ENCODE measurements around the gene ZSWIM5. TPM values are rescaled to one million over a fixed set of nuclear protein-coding genes. Genes with fewer than 3 reads are reported as not detected.
A peak's percentile ranks its signal among the peaks of the same experiment; 100 is the strongest.

Gene ZSWIM5
- total RNA-seq, 1 donor from 2014 or later = under 0.01 TPM

DNA sequence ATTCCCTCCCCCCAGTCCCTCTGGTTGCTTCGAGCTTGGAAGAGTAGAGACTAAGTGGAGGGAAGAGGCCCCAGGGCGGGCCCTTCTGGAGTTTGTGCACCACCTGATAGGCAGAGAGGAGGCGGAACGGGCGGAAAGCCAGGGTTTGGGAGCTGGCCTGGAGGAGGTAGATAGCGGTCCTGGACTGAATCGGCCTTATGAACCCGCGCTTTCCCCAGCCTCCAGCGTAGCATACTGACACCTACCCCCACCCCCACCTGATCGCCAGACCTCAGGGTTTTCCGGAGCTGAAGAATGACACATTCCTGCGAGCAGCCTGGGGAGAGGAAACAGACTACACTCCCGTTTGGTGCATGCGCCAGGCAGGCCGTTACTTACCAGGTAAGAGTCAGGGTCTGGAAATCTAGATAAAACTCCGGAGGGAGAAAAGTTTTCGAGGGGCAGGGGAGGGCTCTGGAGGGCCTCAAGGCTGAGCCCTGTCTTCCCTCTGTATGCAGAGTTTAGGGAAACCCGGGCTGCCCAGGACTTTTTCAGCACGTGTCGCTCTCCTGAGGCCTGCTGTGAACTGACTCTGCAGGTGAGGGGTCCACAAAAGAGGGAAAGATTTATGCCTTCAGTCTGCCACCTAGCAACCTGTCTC, 193.6 kb downstream of the ZSWIM5 start:
- peak; percentile 65 for DNase-seq (ENCODE audit: low read depth)
- H3K36me3 ChIP-seq (ENCODE audit: control insufficient read depth, insufficient read depth, low read length) = peaks cover 20% of the 10 kb centered on the region
- TF ChIP-seq, protein P1, sequence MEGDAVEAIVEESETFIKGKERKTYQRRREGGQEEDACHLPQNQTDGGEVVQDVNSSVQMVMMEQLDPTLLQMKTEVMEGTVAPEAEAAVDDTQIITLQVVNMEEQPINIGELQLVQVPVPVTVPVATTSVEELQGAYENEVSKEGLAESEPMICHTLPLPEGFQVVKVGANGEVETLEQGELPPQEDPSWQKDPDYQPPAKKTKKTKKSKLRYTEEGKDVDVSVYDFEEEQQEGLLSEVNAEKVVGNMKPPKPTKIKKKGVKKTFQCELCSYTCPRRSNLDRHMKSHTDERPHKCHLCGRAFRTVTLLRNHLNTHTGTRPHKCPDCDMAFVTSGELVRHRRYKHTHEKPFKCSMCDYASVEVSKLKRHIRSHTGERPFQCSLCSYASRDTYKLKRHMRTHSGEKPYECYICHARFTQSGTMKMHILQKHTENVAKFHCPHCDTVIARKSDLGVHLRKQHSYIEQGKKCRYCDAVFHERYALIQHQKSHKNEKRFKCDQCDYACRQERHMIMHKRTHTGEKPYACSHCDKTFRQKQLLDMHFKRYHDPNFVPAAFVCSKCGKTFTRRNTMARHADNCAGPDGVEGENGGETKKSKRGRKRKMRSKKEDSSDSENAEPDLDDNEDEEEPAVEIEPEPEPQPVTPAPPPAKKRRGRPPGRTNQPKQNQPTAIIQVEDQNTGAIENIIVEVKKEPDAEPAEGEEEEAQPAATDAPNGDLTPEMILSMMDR (IDR thresholded peaks at IDR 0.05; ENCODE audit: insufficient read depth, low read length, severe bottlenecking) = no peak
- peak overlapping the region; percentile 47 for H3K4me3 ChIP-seq (ENCODE audit: low read depth, low read length)
- no peaks in the 10 kb centered on the region for H3K27me3 ChIP-seq (ENCODE audit: control insufficient read depth, insufficient read depth, low read length)
- FAIRE-seq = no peak

DNA sequence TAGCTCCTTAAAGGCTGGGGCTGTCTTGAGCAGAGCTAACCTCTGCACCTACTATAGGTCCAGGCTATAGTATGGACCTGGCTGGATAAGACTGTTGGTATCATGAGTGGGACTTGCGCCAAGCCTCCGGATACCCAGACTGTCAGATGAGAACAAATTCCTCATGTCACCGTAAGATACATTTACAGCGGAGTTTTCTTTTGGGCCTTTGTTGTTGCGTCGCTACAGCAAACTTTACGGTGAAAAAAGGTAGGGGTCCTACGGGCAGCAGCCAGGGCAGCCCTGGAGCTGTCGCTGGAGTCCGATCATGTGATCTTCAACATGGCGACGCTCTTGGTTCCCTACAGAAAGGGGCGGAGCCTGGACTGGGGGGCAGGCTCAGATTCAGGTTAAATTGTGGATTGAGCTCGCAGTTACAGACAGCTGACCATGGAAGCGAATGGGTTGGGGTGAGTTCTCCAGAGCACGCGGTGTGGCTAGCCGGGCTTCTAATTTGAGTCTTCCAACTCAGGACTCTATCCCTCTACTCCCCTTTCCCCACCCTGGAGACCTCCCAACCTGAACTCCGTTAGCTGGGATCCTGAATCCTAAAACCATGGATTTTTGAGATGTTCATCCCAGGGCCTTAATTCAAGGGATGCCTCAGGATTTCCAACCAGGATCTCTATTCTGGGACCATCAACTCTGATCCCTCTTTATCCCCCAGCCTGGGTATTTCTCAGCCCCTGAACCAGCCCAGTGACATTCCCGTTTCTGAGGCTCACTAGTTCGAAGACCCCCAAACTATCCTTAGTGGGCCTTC, 194.4 kb downstream of the ZSWIM5 start, which contains the start of gene UROD:
UROD (plus strand) TSS at position 418 of the 802 bp plus-strand sequence; CDS start at position 430, 12 bp downstream.
- no peaks in the 10 kb centered on the region for H3K27me3 ChIP-seq (ENCODE audit: control insufficient read depth, insufficient read depth, low read length)
- DNase-seq (ENCODE audit: low read depth) = peak; percentile 89
- H3K36me3 ChIP-seq (ENCODE audit: control insufficient read depth, insufficient read depth, low read length) = peaks cover 27% of the 10 kb centered on the region
- FAIRE-seq = peak; percentile 95
- peak within 1 kb of the TSS; percentile 68 for H3K4me3 ChIP-seq (ENCODE audit: low read depth, low read length)
- TF ChIP-seq, protein P1 (IDR thresholded peaks at IDR 0.05; ENCODE audit: insufficient read depth, low read length, severe bottlenecking) = no peak

DNA sequence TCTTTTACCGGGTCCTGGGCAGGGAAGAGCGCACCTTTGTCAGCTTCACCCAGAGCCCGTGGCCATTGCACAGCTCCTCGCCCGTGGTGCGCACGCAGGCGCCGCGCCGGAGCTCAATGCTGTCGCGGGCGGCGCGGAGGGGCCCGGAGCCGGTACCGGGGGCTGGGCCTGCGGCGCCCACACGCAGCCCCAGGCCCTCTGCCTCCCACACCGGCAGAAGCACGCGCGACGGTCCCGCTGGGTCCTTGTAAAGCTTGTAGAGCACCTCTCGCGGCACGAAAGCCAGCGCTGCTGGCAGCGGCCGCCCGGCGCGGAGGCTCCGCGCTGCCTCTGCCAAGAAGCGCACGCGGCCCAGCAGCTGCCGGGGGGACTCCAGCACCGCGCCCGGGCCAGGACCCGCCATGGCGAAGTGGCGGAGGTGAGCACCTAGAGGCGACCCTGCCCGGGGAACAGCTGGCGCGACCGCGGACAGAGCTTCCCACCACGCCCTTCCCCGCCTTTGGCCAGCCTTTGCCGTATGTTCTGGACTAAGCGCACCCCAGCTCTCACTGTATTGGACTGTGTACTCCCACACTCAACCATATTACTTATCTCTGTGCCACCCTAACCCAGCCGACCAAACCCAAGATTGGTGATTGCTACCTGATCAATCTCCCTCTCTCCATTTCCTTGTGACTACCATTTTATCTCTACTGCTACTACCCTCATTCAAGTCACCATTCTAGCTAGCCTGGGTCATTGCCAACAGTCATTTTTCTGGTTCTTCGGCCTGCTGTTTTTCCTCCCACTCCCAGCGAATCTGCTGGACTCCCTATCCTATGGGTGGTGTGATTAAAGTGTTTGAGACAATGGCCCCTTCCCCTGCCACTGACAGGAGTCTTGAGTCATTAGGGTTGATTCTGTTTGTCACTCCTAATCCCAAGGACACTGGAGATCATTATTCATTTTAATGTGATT, 195.3 kb downstream of the ZSWIM5 start, which contains the start of gene HECTD3:
HECTD3 (minus strand) TSS at position 470 of the 957 bp plus-strand sequence; CDS start at position 403, 67 bp downstream.
- H3K36me3 ChIP-seq (ENCODE audit: control insufficient read depth, insufficient read depth, low read length) = peaks cover 33% of the 10 kb centered on the region
- no peaks in the 10 kb centered on the region for H3K27me3 ChIP-seq (ENCODE audit: control insufficient read depth, insufficient read depth, low read length)
- no peak for FAIRE-seq
- H3K4me3 ChIP-seq (ENCODE audit: low read depth, low read length) = peak within 1 kb of the TSS; percentile 68
- TF ChIP-seq, protein P1 (IDR thresholded peaks at IDR 0.05; ENCODE audit: insufficient read depth, low read length, severe bottlenecking) = no peak
- DNase-seq (ENCODE audit: low read depth) = peak; percentile 60

DNA sequence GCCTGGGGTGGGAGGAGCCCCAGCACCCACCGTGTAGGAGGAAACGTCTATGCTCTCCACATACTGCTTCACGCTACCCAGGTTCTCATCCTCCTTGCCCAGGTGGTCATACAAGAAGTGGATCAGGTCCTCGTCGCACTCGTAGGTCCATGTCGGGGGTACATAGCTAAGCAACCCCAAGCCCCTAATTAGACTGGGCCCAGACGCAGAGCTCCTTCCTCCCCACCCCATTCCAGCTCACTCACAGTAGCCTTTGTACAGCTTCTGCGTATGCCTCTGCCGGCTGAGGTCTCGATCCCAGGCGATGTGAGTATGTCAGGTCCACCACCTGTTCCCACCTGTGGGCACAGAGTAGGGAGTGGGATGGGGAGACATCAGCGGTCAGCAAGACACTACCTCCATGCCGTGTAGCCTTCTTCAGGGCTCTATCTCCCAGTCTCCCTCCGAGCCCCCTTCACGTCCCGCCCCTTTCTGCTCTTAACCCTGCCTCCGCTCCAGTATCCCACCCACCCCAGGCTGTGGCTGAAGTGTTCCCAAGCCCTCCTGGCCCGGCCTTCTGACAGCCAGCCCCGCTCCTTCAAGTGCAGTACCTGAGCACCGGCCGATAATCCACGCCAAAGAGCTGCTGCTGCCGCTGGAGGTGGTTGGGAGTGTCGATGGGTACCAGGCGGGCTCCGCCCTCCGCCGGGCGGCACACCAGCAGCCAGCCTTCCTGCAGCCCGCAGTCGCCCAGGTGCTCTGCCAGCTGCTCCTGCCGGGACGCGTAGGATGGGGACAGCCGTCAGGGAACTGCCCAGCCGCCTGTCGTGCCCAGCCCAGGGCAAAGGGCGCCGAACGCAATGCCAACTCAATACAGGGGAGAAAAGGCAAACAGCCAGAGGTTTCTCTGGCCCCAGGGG, 196.2 kb downstream of the ZSWIM5 start:
- H3K36me3 ChIP-seq (ENCODE audit: control insufficient read depth, insufficient read depth, low read length) = peaks cover 39% of the 10 kb centered on the region
- peak overlapping the region; percentile 68 for H3K4me3 ChIP-seq (ENCODE audit: low read depth, low read length)
- DNase-seq (ENCODE audit: low read depth) (peak; percentile 38), FAIRE-seq (no peak)
- H3K27me3 ChIP-seq (ENCODE audit: control insufficient read depth, insufficient read depth, low read length) = no peaks in the 10 kb centered on the region
- TF ChIP-seq, protein P1 (IDR thresholded peaks at IDR 0.05; ENCODE audit: insufficient read depth, low read length, severe bottlenecking) = peak; percentile 2

Data from bronchial epithelial cell (primary cell).